Activated T-cell treated with anti-CD3 and anti-CD28 coated beads, Interleukin-2, amount 50 U/mL, for 48 hours (primary cell): ENCODE data around the gene CFAP46.
A peak's percentile ranks its signal among the peaks of the same experiment; 100 is the strongest.

Experiments
- DNase-seq, 2 experiments: peaks; one replicate each; pipeline ENCODE4 v3.0.0-alpha.2; 2020

The CFAP46 gene

GRCh38 chr10:132979491-132980425 lies 37.4 kb upstream of the CFAP46 start:
- DNase-seq, result no peak

GRCh38 chr10:132978542-132978941 lies 36.2 kb upstream of the CFAP46 start:
- no peak for DNase-seq

- no peak for DNase-seq
These were observed 35.4 kb upstream of the CFAP46 start for GRCh38 chr10:132977807-132978206.

GRCh38 chr10:132977076-132977475 lies 34.7 kb upstream of the CFAP46 start:
- DNase-seq, result no peak

GRCh38 chr10:132975831-132976682 lies 33.7 kb upstream of the CFAP46 start:
- no peak for DNase-seq

- DNase-seq, result no peak
These were observed 32.8 kb upstream of the CFAP46 start for GRCh38 chr10:132974886-132975830.

- DNase-seq, result no peak
These were observed 32.0 kb upstream of the CFAP46 start for GRCh38 chr10:132974249-132974796.

GRCh38 chr10:132973903-132974241 lies 31.5 kb upstream of the CFAP46 start:
- DNase-seq, result no peak

- DNase-seq, result no peak
These were observed 30.9 kb upstream of the CFAP46 start for GRCh38 chr10:132972986-132973902.

- no peak for DNase-seq
These were observed 30.0 kb upstream of the CFAP46 start for GRCh38 chr10:132972149-132972985.

GRCh38 chr10:132971448-132972148 lies 29.2 kb upstream of the CFAP46 start:
- DNase-seq, result no peak

- no peak for DNase-seq
These were observed 28.5 kb upstream of the CFAP46 start for GRCh38 chr10:132970641-132971438.

- DNase-seq, result no peak
These were observed 25.2 kb upstream of the CFAP46 start for GRCh38 chr10:132967540-132967939.

- no peak for DNase-seq
These were observed 23.2 kb upstream of the CFAP46 start for GRCh38 chr10:132965411-132966057.

- DNase-seq, result peak; percentile 34 to 46
These were observed 22.5 kb upstream of the CFAP46 start for GRCh38 chr10:132964707-132965410.

- no peak for DNase-seq
These were observed 21.9 kb upstream of the CFAP46 start for GRCh38 chr10:132964231-132964630.

GRCh38 chr10:132963430-132963960 lies 21.1 kb upstream of the CFAP46 start:
- DNase-seq, result no peak
